SU-DHL-6 (cell line): ENCODE measurements around the gene TSSC4.

Experiments used
- H2AFZ ChIP-seq: fragments of 200-600 bp; sonication (generic); 2 replicates; pipeline ENCODE4 v1.6.1; 2014; ENCODE audit warnings: low read depth, mild to moderate bottlenecking, moderate library complexity, mixed read lengths, antibody characterized with exemption, low read length; ENCODE audit not compliant: severe bottlenecking
- H3F3A ChIP-seq: fragments of 200-600 bp; shearing (Covaris generic); 2 replicates; pipeline ENCODE4 v1.6.0; 2016; ENCODE audit warnings: antibody characterized with exemption, mild to moderate bottlenecking; ENCODE audit not compliant: insufficient read depth
- H3K27ac ChIP-seq: fragments of 200-600 bp; sonication (generic); 2 replicates; pipeline ENCODE4 v1.5.1; 2016; ENCODE audit warnings: low read depth, mild to moderate bottlenecking, low read length, moderate library complexity, mixed read lengths
- H3K27me3 ChIP-seq: fragments of 200-600 bp; sonication (generic), shearing (Covaris generic); 2 replicates; pipeline ENCODE4 v1.6.0; 2014; ENCODE audit warnings: mild to moderate bottlenecking, low read length
- H3K36me3 ChIP-seq: fragments of 200-600 bp; sonication (generic); 2 replicates; pipeline ENCODE4 v1.6.1; 2014; ENCODE audit warnings: mild to moderate bottlenecking, low read length, mixed read lengths
- H3K4me2 ChIP-seq: fragments of 300-600, 200-600 bp; shearing (Covaris generic), sonication (generic); 2 replicates; pipeline ENCODE4 v1.6.0; 2014; ENCODE audit warnings: low read length, low read depth, mild to moderate bottlenecking; ENCODE audit not compliant: poor library complexity, severe bottlenecking
- H3K4me3 ChIP-seq: fragments of 200-600 bp; sonication (generic); 2 replicates; pipeline ENCODE4 v1.5.1; 2014; ENCODE audit warnings: antibody characterized with exemption, low read length, mild to moderate bottlenecking, mixed read lengths; ENCODE audit not compliant: insufficient read depth, poor library complexity, severe bottlenecking
- H3K79me2 ChIP-seq: fragments of 200-600 bp; sonication (generic); 2 replicates; pipeline ENCODE4 v1.6.1; 2014; ENCODE audit warnings: mild to moderate bottlenecking, low read length, moderate library complexity; ENCODE audit not compliant: insufficient read depth
- H3K9ac ChIP-seq: fragments of 200-600 bp; sonication (generic); 2 replicates; pipeline ENCODE4 v1.7.0; 2014; ENCODE audit warnings: mild to moderate bottlenecking, low read length
- H3K9me2 ChIP-seq: fragments of 200-600 bp; sonication (generic); replicated peaks from 2 replicates; pipeline ENCODE4 v1.6.1; 2014; ENCODE audit warnings: low read length; ENCODE audit not compliant: insufficient read depth
- H3K9me3 ChIP-seq: fragments of 200-600 bp; sonication (generic); 2 replicates; pipeline ENCODE4 v1.6.1; 2014; ENCODE audit warnings: low read length, mixed read lengths; ENCODE audit not compliant: insufficient read depth
- H4K20me1 ChIP-seq: fragments of 200-600 bp; sonication (generic); 2 replicates; pipeline ENCODE4 v1.6.1; 2014; ENCODE audit warnings: low read depth, mild to moderate bottlenecking, antibody characterized with exemption, low read length, moderate library complexity, mixed read lengths
- CTCF ChIP-seq: fragments of 200-600 bp; sonication (generic); IDR thresholded peaks from one replicate; pipeline ENCODE4 v1.5.1; 2017; ENCODE audit warnings: antibody characterized with exemption, mild to moderate bottlenecking, low read length, moderate library complexity; ENCODE audit not compliant: insufficient read depth, poor library complexity, severe bottlenecking
- EZH2phosphoT487 ChIP-seq: fragments of 200-600 bp; sonication (generic), shearing (Covaris generic); conservative IDR thresholded peaks from 2 replicates; pipeline ENCODE4 v1.6.1; 2018; ENCODE audit warnings: mild to moderate bottlenecking, antibody characterized with exemption, low read length, moderate library complexity, mixed read lengths

TSSC4 gene

GRCh38 chr11:2359557-2359956 is 41.0 kb upstream of the TSSC4 start:
- TF ChIP-seq EZH2phosphoT487, result no peak
- TF ChIP-seq CTCF, result no peak
- no peak overlapping the region for H3K4me3 ChIP-seq

GRCh38 chr11:2360081-2360642 is 40.4 kb upstream of the TSSC4 start:
- Histone ChIP-seq H3K9ac (no peak overlapping the region), H3K9me2 (no peaks in the 10 kb centered on the region), H3K27ac (no peak overlapping the region), H4K20me1 (no peaks in the 10 kb centered on the region), H3K27me3 (no peaks in the 10 kb centered on the region), H3K36me3 (no peaks in the 10 kb centered on the region), H3K4me3 (no peak overlapping the region), H3K79me2 (no peaks in the 10 kb centered on the region), H3K9me3 (no peaks in the 10 kb centered on the region), H3K4me2 (no peak overlapping the region), H3F3A (no peaks in the 10 kb centered on the region), H2AFZ (no peak overlapping the region)
- TF ChIP-seq CTCF, result no peak
- TF ChIP-seq EZH2phosphoT487, result no peak

More at GRCh38 chr11:2359557-2359956, 41.0 kb upstream of the TSSC4 start:
- Histone ChIP-seq H3K27me3 (no peaks in the 10 kb centered on the region), H3K79me2 (no peaks in the 10 kb centered on the region), H3K27ac (no peak overlapping the region), H3K9ac (no peak overlapping the region), H4K20me1 (no peaks in the 10 kb centered on the region), H3K9me2 (no peaks in the 10 kb centered on the region), H3F3A (no peaks in the 10 kb centered on the region), H3K36me3 (no peaks in the 10 kb centered on the region), H3K9me3 (no peaks in the 10 kb centered on the region), H2AFZ (no peak overlapping the region), H3K4me2 (no peak overlapping the region)

DNA sequence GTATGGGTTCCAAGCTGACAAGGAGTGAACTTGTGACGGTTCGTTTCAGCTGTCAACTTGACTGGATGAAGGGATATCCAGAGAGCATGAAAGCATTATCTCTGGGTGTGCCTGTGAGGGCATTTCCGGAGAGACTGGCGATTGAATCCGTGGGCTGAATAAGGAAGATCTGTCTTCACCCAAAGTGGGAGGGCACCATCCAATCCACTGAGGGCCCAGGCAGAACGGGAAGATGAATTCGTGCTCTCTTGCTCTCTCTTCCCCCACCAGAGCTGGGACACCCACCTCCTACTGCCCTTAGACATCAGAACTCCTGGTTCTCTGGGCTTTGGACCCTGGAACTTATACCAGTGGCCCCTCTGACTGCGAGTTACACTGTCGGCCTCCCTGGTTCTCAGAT is 39.0 kb upstream of the TSSC4 start:
- no peaks in the 10 kb centered on the region for H3K79me2 ChIP-seq
- no peak overlapping the region for H3K9ac ChIP-seq
- H3K4me3 ChIP-seq, result no peak overlapping the region
- no peaks in the 10 kb centered on the region for H3K9me3 ChIP-seq
- no peaks in the 10 kb centered on the region for H3K9me2 ChIP-seq
- no peak overlapping the region for H3K27ac ChIP-seq
- H3K27me3 ChIP-seq, result no peaks in the 10 kb centered on the region
- TF ChIP-seq EZH2phosphoT487, result no peak
- TF ChIP-seq CTCF, result no peak
- no peaks in the 10 kb centered on the region for H3K36me3 ChIP-seq
- H4K20me1 ChIP-seq, result no peaks in the 10 kb centered on the region
- H3F3A ChIP-seq, result no peaks in the 10 kb centered on the region
- no peak overlapping the region for H3K4me2 ChIP-seq
- no peak overlapping the region for H2AFZ ChIP-seq
